Tibial nerve (tissue), 4 donors: ENCODE results near the gene COL4A1. TPM values are rescaled to one million over a fixed set of nuclear protein-coding genes. Genes with fewer than 3 reads are reported as not detected.
A peak's percentile ranks its signal among the peaks of the same experiment; 100 is the strongest.

Experiments used
- DNase-seq, 2 donors: peaks; one replicate each; pipeline ENCODE4 v3.0.0-alpha.2; 2019; ENCODE audit warnings: low spot score in 2 of 2
- H3K27ac ChIP-seq, 4 donors: fragments of 200-600 bp; sonication (generic) in 3 of 4; one replicate each; pipeline ENCODE4 v1.5.1; 2017 to 2019; ENCODE audit warnings: mild to moderate bottlenecking in 1 of 4
- H3K27me3 ChIP-seq, 2 donors: fragments of 200-600 bp; sonication (generic) in 1 of 2; one replicate each; pipeline versions ENCODE4 v1.5.1 to v1.6.0; 2017 to 2019
- H3K36me3 ChIP-seq, 3 donors: fragments of 200-600 bp; sonication (generic); one replicate each; pipeline ENCODE4 v1.5.1; 2018 to 2019
- H3K4me1 ChIP-seq, 4 donors: fragments of 200-600 bp; sonication (generic) in 3 of 4; one replicate each; pipeline ENCODE4 v1.5.1; 2017 to 2019
- H3K4me3 ChIP-seq, 4 donors: fragments of 200-600 bp; sonication (generic) in 3 of 4; one replicate each; pipeline ENCODE4 v1.5.1; 2017 to 2019; ENCODE audit warnings: mild to moderate bottlenecking in 1 of 4, moderate library complexity in 1 of 4
- H3K9me3 ChIP-seq, 4 donors: fragments of 200-600 bp; sonication (generic) in 3 of 4; one replicate each; pipeline ENCODE4 v1.5.1; 2017 to 2019
- EP300 ChIP-seq, 2 donors: sonication (generic); formaldehyde crosslinking; IDR thresholded peaks; one replicate each; pipeline ENCODE4 v1.6.1; 2017; ENCODE audit warnings: antibody characterized with exemption in 2 of 2, mild to moderate bottlenecking in 1 of 2
- POLR2A ChIP-seq, 2 donors: fragments of 450-650 bp; IDR thresholded peaks; one replicate each; pipeline ENCODE4 v1.6.1; 2017; ENCODE audit warnings: antibody characterized with exemption in 2 of 2, mild to moderate bottlenecking in 2 of 2, moderate library complexity in 2 of 2
- WGBS, 2 donors: methylation state at CpG; one replicate each; pipeline ENCODE4 v1.1.5; 2018; 5-methylcytosine and 5-hydroxymethylcytosine counted together
- total RNA-seq, 4 donors: library from RNA; depleted of rRNA; stranded (reverse); fragments of >200 nt; gene quantifications; one replicate each; pipeline ENCODE4 v1.1.0, GENCODE V29; 2016
- TF ChIP-seq, protein P1 (sequence below), 5 experiments: fragments of 200-600 bp in 3 of 5; fragments of 450-650 bp in 2 of 5; sonication (generic) in 3 of 5; IDR thresholded peaks; one replicate each; pipeline ENCODE4 v1.5.1; 2016 to 2019; ENCODE audit warnings: antibody characterized with exemption in 5 of 5, mild to moderate bottlenecking in 3 of 5, moderate library complexity in 2 of 5

COL4A1 gene
- total RNA-seq: 100 to 1,000 TPM; 385 to 583 (median 526) TPM

DNA sequence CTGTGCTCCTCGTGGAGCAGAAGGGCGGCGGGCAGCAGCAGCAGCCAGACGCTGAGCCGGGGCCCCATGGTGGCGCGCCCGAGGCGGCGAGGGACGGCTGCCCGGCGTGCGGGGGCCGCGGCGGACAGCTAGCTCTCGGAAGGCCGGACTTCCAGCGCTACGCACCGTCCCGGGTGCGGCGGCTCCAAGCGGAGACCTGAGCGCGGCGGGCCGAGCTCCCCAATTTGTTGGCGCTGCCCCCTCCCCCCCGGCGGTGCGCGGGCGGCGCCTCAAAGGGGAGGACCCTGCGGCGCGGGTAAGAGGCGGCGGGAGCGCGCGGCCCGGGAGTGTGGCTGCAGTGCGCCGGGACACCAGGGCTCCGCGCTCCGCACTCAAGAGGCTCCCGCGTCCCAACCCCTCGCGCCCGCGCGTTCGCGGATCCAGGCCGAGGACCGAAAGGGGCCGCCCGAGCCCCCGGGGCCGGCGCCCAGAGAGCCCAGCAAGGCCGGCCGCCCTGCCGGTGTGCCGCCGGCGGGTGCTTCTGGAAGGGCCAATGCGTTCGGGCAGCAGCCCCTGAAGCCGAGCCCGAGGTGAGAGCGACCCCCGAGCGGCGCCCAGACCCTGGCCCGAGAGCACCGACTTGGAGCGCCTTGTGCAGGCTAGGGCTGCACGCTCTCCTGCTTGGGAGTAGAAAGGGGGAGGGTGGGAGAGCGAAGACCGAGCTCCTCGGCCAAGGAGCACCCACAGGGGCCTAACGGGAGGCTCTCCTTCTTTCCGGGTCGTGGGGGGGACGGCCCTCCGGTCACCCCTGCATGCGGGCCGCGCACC lies at the start of gene COL4A1, which contains the start of gene COL4A2:
TSS of gene COL4A1 (minus strand) at position 198 of the 807 bp plus-strand sequence. CDS start at position 68, 130 bp downstream.
TSS of gene COL4A2 (plus strand) at position 325 of the 807 bp plus-strand sequence. CDS start 620 bp downstream, outside the sequence.
- H3K4me1 ChIP-seq: peaks cover 0 to 65% (median 40%) of the 10 kb centered on the region in 4 donors
- WGBS, 2 donors: 0% methylated on average over 7 to 52 of the region's 96 CpGs

DNA sequence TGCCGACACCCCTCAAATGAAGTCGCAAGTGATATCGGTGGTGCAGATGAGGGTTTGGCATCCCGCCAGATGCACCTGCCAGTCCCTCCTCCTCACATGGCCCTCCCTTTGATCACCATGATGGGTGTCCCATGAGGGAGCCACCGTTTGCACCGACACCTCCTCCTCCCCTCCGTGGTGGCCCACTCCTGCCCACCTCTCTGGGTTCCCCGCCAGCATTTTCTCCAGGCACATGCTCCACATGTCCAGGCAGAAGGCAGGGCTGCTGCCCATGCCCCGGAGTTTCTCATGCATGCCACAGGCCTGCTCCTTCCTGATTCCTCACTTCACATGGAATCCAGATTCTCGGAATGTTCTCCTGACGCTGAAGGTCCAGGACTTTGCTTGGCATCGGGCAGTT lies 49.4 kb upstream of the COL4A1 start:
- DNase-seq: no peak
- Histone ChIP-seq H3K9me3 (no peaks in the 10 kb centered on the region), H3K4me1 (peaks cover 0 to 51% (median 15%) of the 10 kb centered on the region in 4 donors), H3K27me3 (no peaks in the 10 kb centered on the region), H3K4me3 (no peak overlapping the region), H3K27ac (no peak overlapping the region), H3K36me3 (peaks cover 0 to 21% (median 0%) of the 10 kb centered on the region in 3 donors)
- 72 to 78% methylated on average over 12 of the region's 12 CpGs for WGBS, 2 donors
- no peak for TF ChIP-seq EP300 (IDR thresholded peaks at IDR 0.05)
- no peak for TF ChIP-seq POLR2A (IDR thresholded peaks at IDR 0.05)
- TF ChIP-seq, protein P1, sequence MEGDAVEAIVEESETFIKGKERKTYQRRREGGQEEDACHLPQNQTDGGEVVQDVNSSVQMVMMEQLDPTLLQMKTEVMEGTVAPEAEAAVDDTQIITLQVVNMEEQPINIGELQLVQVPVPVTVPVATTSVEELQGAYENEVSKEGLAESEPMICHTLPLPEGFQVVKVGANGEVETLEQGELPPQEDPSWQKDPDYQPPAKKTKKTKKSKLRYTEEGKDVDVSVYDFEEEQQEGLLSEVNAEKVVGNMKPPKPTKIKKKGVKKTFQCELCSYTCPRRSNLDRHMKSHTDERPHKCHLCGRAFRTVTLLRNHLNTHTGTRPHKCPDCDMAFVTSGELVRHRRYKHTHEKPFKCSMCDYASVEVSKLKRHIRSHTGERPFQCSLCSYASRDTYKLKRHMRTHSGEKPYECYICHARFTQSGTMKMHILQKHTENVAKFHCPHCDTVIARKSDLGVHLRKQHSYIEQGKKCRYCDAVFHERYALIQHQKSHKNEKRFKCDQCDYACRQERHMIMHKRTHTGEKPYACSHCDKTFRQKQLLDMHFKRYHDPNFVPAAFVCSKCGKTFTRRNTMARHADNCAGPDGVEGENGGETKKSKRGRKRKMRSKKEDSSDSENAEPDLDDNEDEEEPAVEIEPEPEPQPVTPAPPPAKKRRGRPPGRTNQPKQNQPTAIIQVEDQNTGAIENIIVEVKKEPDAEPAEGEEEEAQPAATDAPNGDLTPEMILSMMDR (IDR thresholded peaks at IDR 0.05): no peak

More for the DNA sequence above, at the start of gene COL4A1, which contains the start of gene COL4A2:
- Histone ChIP-seq H3K9me3 (no peaks in the 10 kb centered on the region), H3K27ac (peak within 1 kb of the TSS; percentile 83 to 98 (median 94)), H3K27me3 (no peaks in the 10 kb centered on the region), H3K36me3 (no peaks in the 10 kb centered on the region), H3K4me3 (peak within 1 kb of the TSS; percentile 61 to 96 (median 82))
- DNase-seq: peak; percentile 64 to 77
- TF ChIP-seq, protein P1 (IDR thresholded peaks at IDR 0.05): peak in 1 of 5 experiments; percentile 50
- TF ChIP-seq EP300 (IDR thresholded peaks at IDR 0.05) (peak in 1 of 2 donors; percentile 95), POLR2A (IDR thresholded peaks at IDR 0.05) (peak; percentile 93 to 95)

DNA sequence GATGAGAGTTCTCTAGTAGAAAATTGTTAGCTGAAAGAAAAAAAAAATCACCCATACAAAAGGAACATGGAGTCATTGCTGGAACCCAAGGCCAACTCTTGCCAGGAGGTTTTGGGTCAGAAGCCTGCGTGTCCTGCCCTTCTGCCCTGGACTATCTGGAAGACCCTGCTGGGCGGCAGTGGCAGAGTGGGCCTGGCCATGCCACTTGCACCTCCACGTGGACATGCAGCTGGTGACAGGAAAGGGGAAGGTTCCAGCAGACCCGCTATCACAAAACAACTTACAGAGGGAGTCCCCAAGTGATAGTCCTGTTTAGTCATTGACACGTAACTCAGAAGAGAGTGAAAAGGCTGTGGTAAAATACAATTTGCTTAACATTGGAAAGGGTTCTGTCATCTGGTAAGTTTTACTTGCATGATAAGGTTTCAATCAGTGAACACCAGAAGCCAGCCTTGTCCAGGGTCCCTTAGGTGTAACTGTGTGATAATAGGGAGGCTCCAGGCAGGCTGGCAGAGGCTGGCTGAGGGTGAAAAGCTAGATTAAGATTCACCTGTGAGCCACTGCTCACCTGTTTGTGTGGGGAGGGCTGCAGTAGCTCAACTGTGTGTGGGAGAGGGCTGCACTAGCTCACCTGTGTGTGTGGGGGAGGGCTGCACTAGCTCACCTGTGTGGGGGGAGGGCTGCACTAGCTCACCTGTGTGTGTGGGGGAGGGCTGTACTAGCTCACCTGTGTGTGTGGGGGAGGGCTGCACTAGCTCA lies 47.9 kb upstream of the COL4A1 start:
- Histone ChIP-seq H3K9me3 (no peaks in the 10 kb centered on the region), H3K36me3 (peaks cover 0 to 21% (median 0%) of the 10 kb centered on the region in 3 donors), H3K4me3 (no peak overlapping the region), H3K27ac (peak overlapping the region in 1 of 4 donors; percentile 37), H3K27me3 (no peaks in the 10 kb centered on the region), H3K4me1 (peaks cover 0 to 50% (median 4%) of the 10 kb centered on the region in 4 donors)
- WGBS, 2 donors: 85% methylated on average over 5 of the region's 5 CpGs
- no peak for DNase-seq
- TF ChIP-seq EP300 (IDR thresholded peaks at IDR 0.05) (no peak), POLR2A (IDR thresholded peaks at IDR 0.05) (no peak)
- TF ChIP-seq, protein P1 (IDR thresholded peaks at IDR 0.05): no peak

DNA sequence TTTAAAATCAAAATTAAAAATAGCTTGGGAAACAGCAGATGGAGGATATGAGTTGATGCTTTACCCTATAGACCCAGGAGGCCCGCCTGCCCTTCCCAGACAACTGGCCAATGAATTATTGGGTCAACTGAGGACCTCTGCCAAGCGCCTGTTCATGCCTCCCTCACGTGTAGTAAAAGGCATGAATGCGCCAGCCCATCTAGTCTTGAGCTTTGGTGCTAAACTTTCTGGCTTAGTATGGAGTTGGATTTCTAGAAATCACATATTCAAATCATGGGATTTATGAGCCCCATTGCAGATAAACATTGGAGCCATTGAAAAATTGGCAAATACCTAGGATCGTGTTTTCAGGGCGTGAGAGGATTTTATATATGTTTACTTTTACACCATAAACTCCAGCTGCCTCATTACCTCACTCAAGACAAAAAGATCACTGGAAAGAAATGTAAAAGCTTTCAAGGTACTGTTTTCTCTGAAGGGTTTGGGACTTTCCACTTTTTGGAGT lies 47.2 kb upstream of the COL4A1 start:
- no peaks in the 10 kb centered on the region for H3K9me3 ChIP-seq
- TF ChIP-seq POLR2A (IDR thresholded peaks at IDR 0.05): no peak
- TF ChIP-seq, protein P1 (IDR thresholded peaks at IDR 0.05): no peak
- peaks cover 0 to 17% (median 0%) of the 10 kb centered on the region in 3 donors for H3K36me3 ChIP-seq
- no peak overlapping the region for H3K4me3 ChIP-seq
- 74 to 78% methylated on average over 6 of the region's 6 CpGs for WGBS, 2 donors
- H3K27me3 ChIP-seq: no peaks in the 10 kb centered on the region
- DNase-seq: no peak
- no peak overlapping the region for H3K27ac ChIP-seq
- H3K4me1 ChIP-seq: peaks cover 0 to 50% (median 5%) of the 10 kb centered on the region in 4 donors
